ENCODE data around the gene TIMP2.

Gene TIMP2

GRCh38 chr17:78836420-78837021 is 88.7 kb downstream of the TIMP2 start:
- DNase-seq (ENCODE audit: low read depth): no peak

- no peak for DNase-seq (ENCODE audit: low read depth)
Observed at GRCh38 chr17:78834571-78834970, 90.6 kb downstream of the TIMP2 start.

GRCh38 chr17:78832541-78832810 is 92.7 kb downstream of the TIMP2 start:
- DNase-seq (ENCODE audit: low read depth): no peak

- no peak for DNase-seq (ENCODE audit: low read depth)
Observed at GRCh38 chr17:78831688-78832540, 93.3 kb downstream of the TIMP2 start.

GRCh38 chr17:78829477-78829876 is 95.7 kb downstream of the TIMP2 start:
- DNase-seq (ENCODE audit: low read depth): no peak

GRCh38 chr17:78828470-78829185 is 96.6 kb downstream of the TIMP2 start:
- DNase-seq (ENCODE audit: low read depth): no peak

- DNase-seq (ENCODE audit: low read depth): no peak
Observed at GRCh38 chr17:78826836-78827509, 98.2 kb downstream of the TIMP2 start.

GRCh38 chr17:78826421-78826820 is 98.8 kb downstream of the TIMP2 start:
- no peak for DNase-seq (ENCODE audit: low read depth)

GRCh38 chr17:78825696-78826095 is 99.5 kb downstream of the TIMP2 start:
- no peak for DNase-seq (ENCODE audit: low read depth)

GRCh38 chr17:78824240-78824639 is 100.9 kb downstream of the TIMP2 start:
- DNase-seq (ENCODE audit: low read depth): no peak

- no peak for DNase-seq (ENCODE audit: low read depth)
Observed at GRCh38 chr17:78823282-78824046, 101.7 kb downstream of the TIMP2 start.

- DNase-seq (ENCODE audit: low read depth): no peak
Observed at GRCh38 chr17:78822552-78822951, 102.6 kb downstream of the TIMP2 start.

GRCh38 chr17:78821961-78822360 is 103.2 kb downstream of the TIMP2 start:
- no peak for DNase-seq (ENCODE audit: low read depth)

GRCh38 chr17:78820841-78821240 is 104.3 kb downstream of the TIMP2 start:
- DNase-seq (ENCODE audit: low read depth): no peak

- no peak for DNase-seq (ENCODE audit: low read depth)
Observed at GRCh38 chr17:78819806-78820792, 105.1 kb downstream of the TIMP2 start.

GRCh38 chr17:78819402-78819801 is 105.8 kb downstream of the TIMP2 start:
- no peak for DNase-seq (ENCODE audit: low read depth)

GRCh38 chr17:78818932-78819331 is 106.3 kb downstream of the TIMP2 start:
- DNase-seq (ENCODE audit: low read depth): no peak

GRCh38 chr17:78818152-78818846 is 106.9 kb downstream of the TIMP2 start:
- DNase-seq (ENCODE audit: low read depth): no peak

GRCh38 chr17:78817123-78817522 is 108.1 kb downstream of the TIMP2 start:
- no peak for DNase-seq (ENCODE audit: low read depth)

GRCh38 chr17:78815696-78816095 is 109.5 kb downstream of the TIMP2 start:
- DNase-seq (ENCODE audit: low read depth): no peak

All from HS-27A (cell line).